H1 (cell line): ENCODE data around the gene PPAN. TPM values are rescaled to one million over a fixed set of nuclear protein-coding genes. Genes with fewer than 3 reads are reported as not detected.
A peak's percentile ranks its signal among the peaks of the same experiment; 100 is the strongest.

Experiments
- CTCF ChIA-PET: fragments of 300-600 bp; sonication (Branson Sonifier 250); formaldehyde crosslinking; loops from one replicate; lab custom pipeline; 2021; ENCODE audit not compliant: partially characterized antibody; lab: Charles Lee
- POLR2A ChIA-PET: fragments of 300-600 bp; sonication (Branson Sonifier 250); formaldehyde crosslinking; loops from one replicate; lab custom pipeline; 2021; ENCODE audit warnings: inconsistent platforms; ENCODE audit not compliant: partially characterized antibody; lab: Charles Lee
- DNase-seq, 2 experiments: peaks; one replicate each; pipeline versions ENCODE4 v3.0.0 to v3.0.0-alpha.2; 2010 to 2022; ENCODE audit warnings: low spot score in 2 of 2, low read depth in 1 of 2, mixed read lengths in 1 of 2
- FAIRE-seq: peaks from 2 replicates; lab custom pipeline; 2011; peaks lifted over from hg19 to GRCh38; lab: Jason Lieb, UNC
- H2AFZ ChIP-seq: 2 replicates; pipeline ENCODE4 v1.8.1; 2012; ENCODE audit warnings: low read length, inconsistent platforms
- H2AK5ac ChIP-seq: 2 replicates; pipeline ENCODE4 v1.6.1; 2013; ENCODE audit warnings: low read depth, low read length
- H2BK120ac ChIP-seq: replicated peaks from 2 replicates; pipeline ENCODE3; 2013; ENCODE audit warnings: low read depth, low read length, inconsistent platforms
- H2BK12ac ChIP-seq: 2 replicates; pipeline ENCODE4 v1.6.1; 2013; ENCODE audit warnings: low read depth, low read length
- H2BK15ac ChIP-seq: 2 replicates; pipeline ENCODE4 v1.6.1; 2013; ENCODE audit warnings: low read length
- H2BK20ac ChIP-seq: 2 replicates; pipeline ENCODE4 v1.6.1; 2013; ENCODE audit warnings: low read length
- H2BK5ac ChIP-seq: 2 replicates; pipeline ENCODE4 v1.6.1; 2013; ENCODE audit warnings: low read depth, low read length
- H3K14ac ChIP-seq: 2 replicates; pipeline ENCODE4 v1.6.1; 2013; ENCODE audit warnings: inconsistent platforms; ENCODE audit not compliant: insufficient read length
- H3K18ac ChIP-seq: 2 replicates; pipeline ENCODE4 v1.6.1; 2013; ENCODE audit warnings: low read length; ENCODE audit errors: extremely low read depth
- H3K23ac ChIP-seq: 2 replicates; pipeline ENCODE4 v1.6.1; 2013; ENCODE audit warnings: inconsistent platforms; ENCODE audit not compliant: insufficient read length
- H3K23me2 ChIP-seq: 2 replicates; pipeline ENCODE4 v1.6.1; 2013; ENCODE audit warnings: low read depth, low read length
- H3K27ac ChIP-seq: 2 replicates; pipeline ENCODE4 v1.6.1; 2011; ENCODE audit warnings: low read depth, low read length, inconsistent platforms
- H3K27me3 ChIP-seq, 4 experiments: replicated peaks in 1 of 4; 1 replicate in 1 of 4; 2 replicates in 3 of 4; pipeline versions ENCODE4 v1.6.1 to v1.8.1; 2011 to 2013; ENCODE audit warnings: low read length in 3 of 4, mild to moderate bottlenecking in 3 of 4, inconsistent platforms in 2 of 4, mixed read lengths in 2 of 4, moderate library complexity in 1 of 4; ENCODE audit not compliant: control insufficient read depth in 3 of 4, insufficient read depth in 3 of 4; ENCODE audit errors: extremely low read depth in 1 of 4
- H3K36me3 ChIP-seq, 4 experiments: 2 replicates each; pipeline versions ENCODE4 v1.6.1 to v1.8.1; 2011 to 2013; ENCODE audit warnings: mild to moderate bottlenecking in 4 of 4, low read length in 3 of 4, moderate library complexity in 2 of 4, control low read depth in 1 of 4, inconsistent platforms in 1 of 4; ENCODE audit not compliant: insufficient read depth in 4 of 4, control insufficient read depth in 2 of 4
- H3K4ac ChIP-seq: replicated peaks from 2 replicates; pipeline ENCODE3; 2013; ENCODE audit warnings: low read length, low read depth, mixed read lengths, inconsistent platforms; ENCODE audit not compliant: insufficient read length
- H3K4me1 ChIP-seq, 4 experiments: replicated peaks in 1 of 4; 1 replicate in 1 of 4; 2 replicates in 3 of 4; pipeline versions ENCODE4 v1.6.1 to v1.8.1; 2011 to 2013; ENCODE audit warnings: low read length in 3 of 4, inconsistent platforms in 2 of 4, mixed read lengths in 1 of 4; ENCODE audit not compliant: insufficient read depth in 4 of 4, control insufficient read depth in 3 of 4
- H3K4me2 ChIP-seq, 2 experiments: 2 replicates each; pipeline versions ENCODE4 v1.6.1 to v1.8.1; 2011 to 2013; ENCODE audit warnings: low read depth in 2 of 2, low read length in 2 of 2, control low read depth in 1 of 2, inconsistent platforms in 1 of 2, mild to moderate bottlenecking in 1 of 2; ENCODE audit not compliant: insufficient read depth in 1 of 2
- H3K4me3 ChIP-seq, 4 experiments: fragments of 200-600, 300-600 bp in 1 of 4; sonication (generic), shearing (Covaris generic), sonication (Bioruptor Twin) in 1 of 4; 2 replicates each; pipeline versions ENCODE4 v1.5.1 to v1.8.1; 2011 to 2016; ENCODE audit warnings: low read length in 4 of 4, low read depth in 3 of 4, control low read depth in 2 of 4, inconsistent platforms in 2 of 4, mild to moderate bottlenecking in 2 of 4, mixed read lengths in 1 of 4, moderate library complexity in 1 of 4; ENCODE audit not compliant: insufficient read depth in 2 of 4; ENCODE audit errors: extremely low read depth in 1 of 4
- H3K56ac ChIP-seq: replicated peaks from 2 replicates; pipeline ENCODE3; 2013; ENCODE audit warnings: low read depth, mild to moderate bottlenecking, mixed read lengths, low read length, inconsistent platforms; ENCODE audit not compliant: insufficient read length
- H3K79me1 ChIP-seq: 2 replicates; pipeline ENCODE4 v1.6.1; 2013; ENCODE audit warnings: low read depth, low read length, control low read depth
- H3K79me2 ChIP-seq, 2 experiments: 2 replicates each; pipeline versions ENCODE4 v1.6.1 to v1.8.1; 2012 to 2013; ENCODE audit warnings: low read length in 2 of 2, mild to moderate bottlenecking in 2 of 2, inconsistent platforms in 1 of 2; ENCODE audit not compliant: insufficient read depth in 2 of 2, control insufficient read depth in 1 of 2
- H3K9ac ChIP-seq, 4 experiments: replicated peaks in 1 of 4; 1 replicate in 1 of 4; 2 replicates in 3 of 4; pipeline versions ENCODE4 v1.6.1 to v1.8.1; 2011 to 2013; ENCODE audit warnings: low read depth in 3 of 4, low read length in 3 of 4, control low read depth in 2 of 4, mild to moderate bottlenecking in 2 of 4, moderate library complexity in 2 of 4, inconsistent platforms in 1 of 4; ENCODE audit errors: extremely low read depth in 1 of 4
- H3K9me3 ChIP-seq, 2 experiments: 2 replicates each; pipeline versions ENCODE4 v1.6.1 to v1.8.1; 2012 to 2013; ENCODE audit warnings: mild to moderate bottlenecking in 2 of 2, moderate library complexity in 2 of 2, control low read depth in 1 of 2, inconsistent platforms in 1 of 2, low read depth in 1 of 2, low read length in 1 of 2, mixed read lengths in 1 of 2; ENCODE audit not compliant: insufficient read depth in 2 of 2
- H4K20me1 ChIP-seq, 2 experiments: replicated peaks in 1 of 2; 2 replicates each; pipeline versions ENCODE3 to v1.8.1; 2011 to 2013; ENCODE audit warnings: inconsistent platforms in 2 of 2, low read length in 2 of 2, mild to moderate bottlenecking in 1 of 2; ENCODE audit not compliant: insufficient read depth in 2 of 2, control insufficient read depth in 1 of 2
- H4K5ac ChIP-seq: 2 replicates; pipeline ENCODE4 v1.6.1; 2013; ENCODE audit warnings: low read length, low read depth, mixed read lengths, inconsistent platforms; ENCODE audit not compliant: insufficient read length
- H4K8ac ChIP-seq: 2 replicates; pipeline ENCODE4 v1.8.0; 2013; ENCODE audit warnings: mild to moderate bottlenecking, moderate library complexity, low read length, inconsistent platforms; ENCODE audit not compliant: insufficient read depth; ENCODE audit errors: extremely low read depth
- H4K91ac ChIP-seq: replicated peaks from 2 replicates; pipeline ENCODE3; 2013; ENCODE audit warnings: low read length, mixed read lengths, inconsistent platforms; ENCODE audit not compliant: insufficient read length
- CTCF ChIP-seq, 3 experiments: IDR thresholded peaks; 1 replicate in 2 of 3; 2 replicates in 1 of 3; pipeline versions ENCODE4 v1.5.1 to v1.6.1; 2011; ENCODE audit warnings: low read length in 3 of 3, mild to moderate bottlenecking in 3 of 3, inconsistent platforms in 2 of 3, low read depth in 1 of 3, moderate library complexity in 1 of 3; ENCODE audit not compliant: insufficient read depth in 1 of 3; ENCODE audit errors: control extremely low read depth in 1 of 3
- EP300 ChIP-seq, 2 experiments: IDR thresholded peaks; 1 replicate in 1 of 2; 2 replicates in 1 of 2; pipeline ENCODE4 v1.6.1; 2011 to 2012; ENCODE audit warnings: low read depth in 2 of 2, low read length in 2 of 2, mild to moderate bottlenecking in 2 of 2, borderline replicate concordance in 1 of 2, inconsistent platforms in 1 of 2, moderate library complexity in 1 of 2
- KDM1A ChIP-seq: fragments of 200-600, 300-600 bp; sonication (generic); IDR thresholded peaks from 2 replicates; pipeline ENCODE4 v1.7.1; 2016; ENCODE audit warnings: mild to moderate bottlenecking, low read length, borderline replicate concordance
- SRF ChIP-seq: IDR thresholded peaks from 2 replicates; pipeline ENCODE4 v1.6.1; 2011; ENCODE audit warnings: mild to moderate bottlenecking, low read depth, low read length, moderate library complexity
- WGBS, 2 experiments: shearing (Covaris generic) in 1 of 2; methylation state at CpG; one replicate each; pipeline versions ENCODE4 v1.1.6 to v1.1.7; 2013 to 2015; ENCODE audit warnings: low lambda C conversion rate in 2 of 2, mixed read lengths in 2 of 2, inconsistent platforms in 1 of 2, low coverage in 1 of 2, missing lambda C conversion rate in 1 of 2; ENCODE audit not compliant: insufficient replicate concordance in 2 of 2, insufficient coverage in 1 of 2, insufficient read length in 1 of 2; ENCODE audit errors: extremely low coverage in 1 of 2, missing lambda C conversion rate in 1 of 2; 5-methylcytosine and 5-hydroxymethylcytosine counted together
- polyA plus RNA-seq, 7 experiments: library from polyadenylated mRNA; depleted of rRNA in 3 of 7; stranded (reverse) in 5 of 7; unstranded in 2 of 7; fragments of >200 nt in 5 of 7; fragments of 200-250 nt in 2 of 7; gene quantifications; 1 replicate in 5 of 7; 2 replicates in 1 of 7; 4 replicates in 1 of 7; pipeline versions ENCODE4 v1.2.1 to v1.2.3, GENCODE V29; 2011 to 2013; ENCODE audit warnings: missing spikeins in 2 of 7, mixed read lengths in 2 of 7
- total RNA-seq: library from RNA; stranded (reverse); fragmentation: NEBNext Ultra II Directional; extraction: Animal tissue kit (Norgen Biotek cat#: 25700); gene quantifications from 2 replicates; pipeline ENCODE4 v1.2.1, GENCODE V29; 2021

PPAN gene
- total and polyA plus RNA-seq, 2 of the 8 experiments (the other 6 are each of a cell fraction or from before 2014, with no cell fraction given), result 48.8 to 74.4 TPM

GRCh38 chr19:10088949-10089554 lies 17.1 kb upstream of the PPAN start:
- no peak overlapping the region for H2BK15ac ChIP-seq
- no peaks in the 10 kb centered on the region for H3K79me1 ChIP-seq
- H4K91ac ChIP-seq, result no peak overlapping the region
- H2BK5ac ChIP-seq, result no peak overlapping the region
- POLR2A ChIA-PET, result interaction anchor here (0.6 to 15.1 kb wide), 3 partner anchors 23 to 173 kb away, joined by 4 to 240 read pairs (median 4); partner anchors contain the start of genes P2RY11 and PPAN
- DNase-seq (no peak), FAIRE-seq (no peak)
- H3K27ac ChIP-seq, result no peak overlapping the region
- CTCF ChIA-PET, result interaction anchor here (0.6 to 1.5 kb wide), 3 partner anchors 11 to 1598 kb away, joined by 3 to 8 read pairs (median 3); no protein-coding TSS in a partner anchor
- H3K23ac ChIP-seq, result no peak overlapping the region
- H4K20me1 ChIP-seq, result peaks cover 0 to 7% of the 10 kb centered on the region in 2 experiments
- no peak overlapping the region for H3K4me3 ChIP-seq
- no peak overlapping the region; the same call in 1 of the 2 replicates for H4K8ac ChIP-seq
- H3K4ac ChIP-seq, result no peak overlapping the region
- H2AFZ ChIP-seq, result no peak overlapping the region
- no peak overlapping the region for H3K18ac ChIP-seq
- TF ChIP-seq EP300 (IDR thresholded peaks at IDR 0.05; ENCODE audit: borderline replicate concordance in 1 of 2, low read depth in 2 of 2, low read length in 2 of 2), result no peak
- TF ChIP-seq KDM1A, result 0 out of 2 replicates have a peak, but pooled peaks have one; percentile 32
- TF ChIP-seq CTCF (IDR thresholded peaks at IDR 0.05; ENCODE audit: control extremely low read depth in 1 of 3, insufficient read depth in 1 of 3, low read depth in 1 of 3, low read length in 3 of 3), result no peak
- no peak for TF ChIP-seq SRF
- H3K9ac ChIP-seq, result no peak overlapping the region
- H3K9me3 ChIP-seq, result no peaks in the 10 kb centered on the region
- no peaks in the 10 kb centered on the region for H3K79me2 ChIP-seq
- no peak overlapping the region for H3K56ac ChIP-seq
- no peak overlapping the region for H3K4me2 ChIP-seq
- no peak overlapping the region for H2BK12ac ChIP-seq
- H3K23me2 ChIP-seq, result peaks cover 13% of the 10 kb centered on the region; the same call in 1 of the 2 replicates
- peaks cover 0 to 2% (median 0%) of the 10 kb centered on the region in 4 experiments; a peak in 1 of 7 replicates for H3K27me3 ChIP-seq
- H2AK5ac ChIP-seq, result no peak overlapping the region
- H4K5ac ChIP-seq, result no peak overlapping the region
- H3K36me3 ChIP-seq, result peaks cover 0 to 3% (median 1%) of the 10 kb centered on the region in 4 experiments; a peak in 2 of 8 replicates
- no peak overlapping the region for H2BK20ac ChIP-seq
- H3K4me1 ChIP-seq, result peaks cover 0 to 4% (median 3%) of the 10 kb centered on the region in 4 experiments; a peak in 4 of 7 replicates
- 82% methylated on average over 6 of the region's 6 CpGs; no CpG with 5 or more reads in 1 of the 2 experiments for WGBS, 2 experiments
- H3K14ac ChIP-seq, result no peak overlapping the region
- no peak overlapping the region for H2BK120ac ChIP-seq
